ENCODE data around the gene SLC6A12. TPM values are rescaled to one million over a fixed set of nuclear protein-coding genes. Genes with fewer than 3 reads are reported as not detected.

SLC6A12 gene
- total and polyA plus RNA-seq, 9 of the 15 experiments (the other 6 are each of a cell fraction or from before 2014, with no cell fraction given): not detected

GRCh38 chr12:156945-157344 lies 57.0 kb downstream of the SLC6A12 start:
- Histone ChIP-seq H3K4me2 (ENCODE audit: insufficient read depth, low read length) (no peak overlapping the region), H3K9me1 (ENCODE audit: control insufficient read depth, insufficient read depth, low read length) (no peaks in the 10 kb centered on the region), H3K36me3 (ENCODE audit: control insufficient read depth, insufficient read depth, low read length) (no peaks in the 10 kb centered on the region), H3K9ac (ENCODE audit: insufficient read depth in 1 of 2, low read depth in 2 of 2, low read length in 2 of 2) (no peak overlapping the region; a peak in 1 of 4 replicates), H2AFZ (ENCODE audit: low read depth, low read length) (no peak overlapping the region), H3K27me3 (ENCODE audit: control insufficient read depth in 2 of 2, insufficient read depth in 2 of 2, low read length in 2 of 2) (peaks cover 16 to 55% of the 10 kb centered on the region in 2 experiments; a peak in 4 of 5 replicates), H3K4me3 (no peak overlapping the region), H3K4me1 (replicated peaks in 1 of 2; ENCODE audit: control insufficient read depth in 2 of 2, insufficient read depth in 2 of 2, low read length in 2 of 2) (peaks cover 0 to 9% of the 10 kb centered on the region in 2 experiments; a peak in 2 of 5 replicates), H3K9me3 (replicated peaks; ENCODE audit: control insufficient read depth, insufficient read depth, low read depth, low read length) (no peaks in the 10 kb centered on the region), H3K79me2 (ENCODE audit: control insufficient read depth, insufficient read depth, low read length) (no peaks in the 10 kb centered on the region), H4K20me1 (replicated peaks; ENCODE audit: control insufficient read depth, insufficient read depth, low read length) (0 out of 2 replicates have a peak, but pooled peaks cover 3% of the 10 kb centered on the region), H3K27ac (ENCODE audit: extremely low read depth, low read depth, low read length) (no peak overlapping the region)
- CTCF ChIA-PET (ENCODE audit: low intra/inter-chr PET ratio): no interaction called here
- DNase-seq (ENCODE audit: extremely low read depth in 1 of 4, low spot score in 3 of 4) (no peak), FAIRE-seq (no peak), ATAC-seq (no peak)
- no TSS peak for BruUV-seq (replicated peaks)
- POLR2A ChIA-PET: no interaction called here
- intact Hi-C loops (cut with micrococcal nuclease): no loop called here
- in situ Hi-C loops (cut with MboI): no loop called here
- 5% methylated on average over 9 of the region's 13 CpGs for WGBS (ENCODE audit: insufficient coverage, low coverage, missing lambda C conversion rate)
- TF ChIP-seq SAFB (IDR thresholded peaks at IDR 0.05; ENCODE audit: borderline replicate concordance, low read depth, low read length): no peak
- no peak for TF ChIP-seq SMARCE1 (IDR thresholded peaks at IDR 0.05)
- TF ChIP-seq HLTF (IDR thresholded peaks at IDR 0.05): no peak
- no peak for TF ChIP-seq E2F6 (IDR thresholded peaks at IDR 0.05; ENCODE audit: borderline replicate concordance in 1 of 2, extremely low read depth in 1 of 2, insufficient read depth in 1 of 2, insufficient read length in 1 of 2, low read depth in 1 of 2, low read length in 1 of 2, poor library complexity in 1 of 2, severe bottlenecking in 1 of 2)
- no peak for TF ChIP-seq RERE (CRISPR knock-in tag; IDR thresholded peaks at IDR 0.05; ENCODE audit: borderline replicate concordance)
- TF ChIP-seq NELFE (IDR thresholded peaks at IDR 0.05; ENCODE audit: insufficient read depth, insufficient read length): no peak
